ENCODE data around the gene RNF44. TPM values are rescaled to one million over a fixed set of nuclear protein-coding genes. Genes with fewer than 3 reads are reported as not detected.
A peak's percentile ranks its signal among the peaks of the same experiment; 100 is the strongest.

Gene RNF44
- total RNA-seq, 2 donors from 2014 or later, result 24.5 to 26.6 TPM

DNA sequence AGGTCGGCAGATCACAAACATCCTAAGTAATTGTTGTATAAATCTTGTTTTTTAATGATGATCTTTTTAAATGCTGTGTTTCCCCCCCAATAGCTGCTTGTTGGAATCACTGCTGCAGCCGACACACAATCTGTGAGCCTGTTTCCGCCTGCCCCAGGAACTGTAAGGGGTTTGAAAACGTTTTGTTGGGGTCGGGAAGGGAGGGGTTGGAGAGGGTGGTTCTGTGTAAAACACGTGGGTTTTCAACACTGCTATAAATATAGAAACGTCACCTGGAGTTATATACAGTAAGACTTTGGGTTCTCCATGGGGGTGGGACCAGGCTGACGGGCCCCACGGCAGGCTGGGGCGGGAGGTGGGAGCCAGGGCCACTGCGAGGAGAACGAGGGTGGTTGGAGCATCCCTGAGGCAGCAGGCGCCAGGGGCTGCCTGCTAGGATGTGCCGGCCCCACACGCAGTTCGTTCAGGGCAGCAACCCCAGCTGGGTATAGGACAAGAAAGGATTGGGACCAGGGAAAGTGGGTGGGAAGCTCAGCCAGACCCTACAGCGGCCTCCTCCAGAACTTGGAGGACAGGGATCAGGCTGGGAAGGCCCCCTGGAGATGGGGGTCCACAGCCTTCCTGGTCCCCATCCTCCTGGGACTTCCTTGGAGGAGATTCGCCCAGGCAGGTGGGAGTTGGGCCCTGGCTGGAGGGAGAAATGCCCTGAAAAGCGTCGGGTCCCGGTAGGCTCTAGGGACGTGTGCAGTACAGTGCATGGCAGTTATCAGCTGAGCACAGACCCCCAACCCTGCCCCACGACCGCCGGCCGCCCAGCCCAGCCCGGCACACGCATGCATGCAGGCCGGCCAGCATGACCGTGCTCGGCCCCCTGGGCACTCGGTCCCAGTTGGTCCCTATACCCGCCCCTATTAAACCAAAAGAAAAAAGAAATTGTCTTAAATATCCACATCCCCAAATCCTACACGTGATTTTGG, 9.7 kb downstream of the RNF44 start:
- ATAC-seq (no peak), DNase-seq (no peak)
- intact Hi-C loops (cut with DNase I), result loop anchor here in 1 of 2 donors (10.0 kb wide), 1 partner anchor 113 kb away; the partner anchor contains the start of gene CLTB

DNA sequence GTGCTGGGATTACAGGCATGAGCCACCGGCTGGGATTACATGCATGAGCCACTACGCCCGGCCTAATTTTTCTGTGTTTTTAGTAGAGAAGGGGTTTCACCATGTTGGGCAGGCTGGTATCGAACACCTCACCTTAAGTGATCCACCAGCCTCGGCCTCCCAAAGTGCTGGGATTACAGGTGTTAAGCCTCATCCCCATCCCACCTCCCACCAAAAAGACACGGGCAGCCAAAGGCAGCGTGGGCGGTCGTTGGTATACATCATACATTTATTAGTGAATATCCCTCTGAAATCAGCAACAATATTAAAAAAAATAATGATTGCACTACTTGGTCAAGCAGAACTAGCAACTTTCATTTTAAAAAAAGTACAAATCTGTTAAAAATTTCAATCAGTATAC, 10.7 kb downstream of the RNF44 start:
- no peak for ATAC-seq
- intact Hi-C loops (cut with DNase I), result loop anchor here in 1 of 2 donors (10.0 kb wide), 1 partner anchor 112 kb away; the partner anchor contains the start of gene CLTB
- DNase-seq, result no peak

DNA sequence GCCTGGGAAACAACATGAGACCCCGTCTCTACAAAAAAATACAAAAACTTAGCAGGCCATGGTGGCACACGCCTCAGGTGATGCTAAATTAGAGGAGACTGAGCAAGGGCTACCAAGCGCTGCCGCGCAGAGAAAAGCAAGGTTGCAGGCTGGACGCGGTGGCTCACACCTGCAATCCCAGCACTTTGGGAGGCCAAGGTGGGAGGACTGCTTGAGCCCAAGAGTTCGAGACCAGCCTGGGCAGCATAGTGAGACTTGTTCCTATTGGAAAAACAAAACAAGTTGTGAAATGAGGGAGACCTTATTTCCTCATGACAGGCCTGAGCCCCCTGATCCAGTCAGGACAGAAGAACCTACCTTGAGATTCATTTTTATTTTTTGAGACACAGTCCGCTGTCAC, 11.5 kb downstream of the RNF44 start:
- DNase-seq, result no peak
- intact Hi-C loops (cut with DNase I), result loop anchor here in 1 of 2 donors (10.0 kb wide), 1 partner anchor 111 kb away; the partner anchor contains the start of gene CLTB
- ATAC-seq, result no peak

DNA sequence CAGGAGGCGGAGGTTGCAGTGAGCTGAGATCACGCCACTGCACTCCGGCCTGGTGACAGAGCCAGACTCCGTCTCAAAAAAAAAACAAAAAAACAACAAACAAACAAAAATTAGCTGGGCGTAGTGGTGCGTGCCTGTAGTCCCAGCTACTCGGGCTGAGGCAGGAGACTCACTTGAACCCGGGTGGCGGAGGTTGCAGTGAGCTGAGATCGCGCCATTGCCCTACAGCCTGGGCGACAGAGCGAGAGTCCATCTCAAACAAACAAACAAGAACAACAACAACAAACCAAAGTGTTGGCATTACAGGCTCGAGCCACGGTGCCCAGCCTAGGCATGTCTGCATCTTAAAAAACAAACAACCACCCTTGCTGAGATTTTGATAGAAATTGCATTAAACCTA, 12.2 kb downstream of the RNF44 start:
- DNase-seq, result no peak
- ATAC-seq, result no peak
- intact Hi-C loops (cut with DNase I), result loop anchor here in 1 of 2 donors (10.0 kb wide), 1 partner anchor 110 kb away; the partner anchor contains the start of gene CLTB

DNA sequence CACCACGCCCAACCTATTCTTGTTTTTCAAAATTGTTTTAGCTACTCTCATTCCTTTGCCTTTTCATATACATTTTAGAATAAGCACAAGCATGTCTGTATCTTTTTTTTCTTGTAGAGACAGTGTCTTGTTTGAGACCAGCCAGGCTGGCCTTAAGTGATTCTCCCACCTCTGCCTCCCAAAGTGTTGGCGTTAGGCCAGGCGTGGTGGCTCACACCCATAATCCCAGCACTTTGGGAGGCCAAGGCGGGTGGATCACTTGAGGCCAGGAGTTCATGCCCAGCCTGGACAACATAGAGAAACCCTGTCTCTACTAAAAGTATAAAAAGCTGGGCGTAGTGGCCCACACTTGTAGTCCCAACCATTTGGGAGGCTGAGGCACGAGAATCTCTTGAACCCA, 13.1 kb downstream of the RNF44 start:
- ATAC-seq (no peak), DNase-seq (no peak)
- intact Hi-C loops (cut with DNase I), result loop anchor here in 1 of 2 donors (10.0 kb wide), 1 partner anchor 109 kb away; the partner anchor contains the start of gene CLTB

DNA sequence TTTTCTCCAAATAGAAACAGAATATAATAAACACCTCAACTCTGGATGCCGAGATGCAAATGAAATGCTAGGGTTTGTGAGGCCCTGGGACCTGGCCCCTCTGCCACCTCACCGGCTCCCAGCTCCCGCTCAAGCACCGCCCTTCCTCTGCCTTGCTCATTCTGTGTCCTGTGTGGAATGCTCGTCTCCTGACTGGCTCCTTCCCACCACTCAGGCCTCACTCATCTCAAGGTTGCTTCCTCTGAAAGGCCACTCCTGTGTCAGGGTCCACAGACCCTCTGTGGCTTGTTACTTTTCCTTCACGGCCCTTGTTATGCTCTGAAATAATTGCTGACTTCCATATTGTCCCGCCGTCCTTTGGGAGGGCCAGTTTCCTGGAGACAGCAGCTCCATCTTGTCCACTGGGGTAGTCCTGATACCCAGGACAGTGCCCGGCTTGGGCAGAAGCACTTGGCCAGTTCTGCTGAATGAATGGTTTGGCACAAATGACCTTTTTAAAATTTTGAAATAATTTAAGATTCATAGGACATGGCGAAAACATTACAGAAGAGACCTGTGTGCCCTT, 15.4 kb downstream of the RNF44 start:
- DNase-seq (no peak), ATAC-seq (no peak)
- intact Hi-C loops (cut with DNase I), result loop anchor here in 1 of 2 donors (10.0 kb wide), 1 partner anchor 107 kb away; the partner anchor contains the start of gene CLTB

DNA sequence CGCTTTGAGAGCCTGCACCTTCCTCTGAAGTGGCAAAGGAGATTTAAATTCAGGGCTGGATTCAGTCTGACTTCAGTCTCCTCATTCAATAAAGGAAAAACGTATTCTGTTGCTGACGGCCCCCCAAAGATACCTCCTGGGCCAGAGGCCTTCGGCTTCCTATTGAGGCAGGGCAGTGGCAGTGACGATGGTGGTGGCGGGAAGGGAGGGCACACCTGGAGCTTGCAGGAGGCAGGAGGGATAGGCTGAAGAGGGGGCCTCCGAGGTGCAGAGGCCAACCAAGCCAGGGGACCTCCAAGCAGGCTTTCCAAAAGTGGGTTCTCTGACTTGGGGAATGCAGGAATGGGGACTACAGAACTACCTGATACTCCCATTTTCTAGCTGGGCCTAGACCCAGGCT, 15.9 kb downstream of the RNF44 start:
- ATAC-seq (no peak), DNase-seq (no peak)
- intact Hi-C loops (cut with DNase I), result loop anchor here in 1 of 2 donors (10.0 kb wide), 1 partner anchor 106 kb away; the partner anchor contains the start of gene CLTB

DNA sequence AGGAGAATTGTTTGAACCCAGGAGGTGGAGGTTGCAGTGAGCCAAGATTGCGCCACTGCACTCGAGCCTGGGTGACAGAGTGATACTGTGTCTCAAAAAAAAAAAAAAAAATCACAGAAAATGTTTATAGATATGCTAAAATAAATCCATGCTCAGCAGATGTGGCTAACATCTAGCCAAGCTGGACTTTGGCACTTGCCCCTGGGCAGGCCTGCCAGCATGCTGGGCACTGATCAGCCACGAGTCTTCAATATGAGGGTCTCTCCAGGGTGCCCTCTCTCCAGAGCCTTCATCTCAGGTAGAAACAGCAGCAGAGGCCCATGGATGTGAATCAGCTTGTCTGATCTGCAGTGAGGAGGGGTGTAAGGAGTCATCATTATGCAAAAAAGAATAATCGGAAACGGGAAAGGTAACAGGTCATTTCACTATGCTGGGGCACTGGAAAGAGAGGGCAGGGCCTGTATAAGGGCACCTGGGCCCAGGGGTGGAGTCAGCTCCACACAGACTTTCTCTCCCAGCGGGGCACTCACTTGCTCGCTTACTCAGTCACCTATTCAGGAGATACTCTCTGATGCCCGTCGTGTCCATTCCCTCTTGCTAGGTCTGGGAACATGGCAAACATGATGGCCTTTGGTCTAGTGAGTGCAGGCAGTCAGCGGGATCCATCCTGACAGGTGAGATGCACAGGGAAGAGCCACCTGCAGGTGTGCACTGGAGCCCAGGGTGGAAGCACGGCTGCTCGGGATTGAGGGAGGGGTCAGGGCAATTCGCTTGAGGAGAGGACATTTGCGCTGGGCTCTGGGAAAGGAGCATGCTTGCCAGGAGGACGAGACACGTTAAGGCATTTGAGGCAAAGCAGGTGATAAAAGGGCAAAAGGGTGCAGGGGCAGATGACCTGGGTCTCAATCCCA, 17.1 kb downstream of the RNF44 start:
- intact Hi-C loops (cut with DNase I), result loop anchor here in 1 of 2 donors (10.0 kb wide), 1 partner anchor 105 kb away; the partner anchor contains the start of gene CLTB
- ATAC-seq, result no peak
- no peak for DNase-seq

DNA sequence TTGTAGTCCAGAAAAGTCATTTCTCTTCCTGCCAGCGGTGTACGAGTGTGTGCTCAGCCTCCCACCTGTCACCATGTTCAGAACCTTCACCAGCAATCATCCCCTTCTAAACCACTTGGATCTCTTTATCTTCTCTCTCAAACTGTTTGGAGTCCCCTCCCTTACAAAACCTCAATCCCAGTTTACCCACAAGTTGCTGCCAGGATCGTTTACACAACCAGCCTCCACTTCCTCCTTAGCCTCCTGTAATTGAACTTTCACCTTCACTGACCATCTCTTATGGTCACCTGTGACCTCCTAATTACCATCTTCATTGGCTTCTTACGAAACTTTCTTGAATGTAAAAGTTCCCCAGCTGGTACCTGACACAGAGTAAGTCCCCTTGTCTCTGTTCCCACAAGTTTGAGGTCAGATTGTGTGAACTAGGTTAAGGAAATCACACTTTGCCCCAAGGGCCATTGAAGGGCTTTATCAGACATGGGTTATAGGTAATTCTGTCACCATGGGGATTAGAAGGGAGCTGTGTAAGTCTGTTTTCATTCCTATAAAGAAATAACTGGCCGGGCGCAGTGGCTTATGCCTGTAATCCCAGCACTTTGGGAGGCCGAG, 20.0 kb downstream of the RNF44 start:
- no peak for DNase-seq
- intact Hi-C loops (cut with DNase I), result no loop called here
- no peak for ATAC-seq

DNA sequence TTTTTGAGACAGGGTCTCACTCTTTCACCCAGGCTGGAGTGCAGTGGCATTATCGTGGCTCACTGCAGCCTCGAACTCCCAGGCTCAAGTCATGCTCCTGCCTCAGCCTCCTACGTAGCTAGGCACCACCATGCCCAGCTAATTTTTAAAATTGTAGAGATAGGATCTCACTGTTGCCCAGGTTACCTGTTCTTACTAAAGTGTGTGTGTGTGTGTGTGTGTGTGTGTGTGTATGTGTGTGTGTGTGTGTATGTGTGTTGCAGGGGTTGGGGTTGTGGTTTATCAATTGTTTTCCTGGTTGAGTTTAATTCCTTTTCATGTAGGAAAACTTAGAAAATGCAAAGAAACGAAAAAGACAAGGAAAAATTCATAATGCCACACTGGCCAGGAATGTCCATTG, 21.8 kb downstream of the RNF44 start:
- intact Hi-C loops (cut with DNase I), result no loop called here

DNA sequence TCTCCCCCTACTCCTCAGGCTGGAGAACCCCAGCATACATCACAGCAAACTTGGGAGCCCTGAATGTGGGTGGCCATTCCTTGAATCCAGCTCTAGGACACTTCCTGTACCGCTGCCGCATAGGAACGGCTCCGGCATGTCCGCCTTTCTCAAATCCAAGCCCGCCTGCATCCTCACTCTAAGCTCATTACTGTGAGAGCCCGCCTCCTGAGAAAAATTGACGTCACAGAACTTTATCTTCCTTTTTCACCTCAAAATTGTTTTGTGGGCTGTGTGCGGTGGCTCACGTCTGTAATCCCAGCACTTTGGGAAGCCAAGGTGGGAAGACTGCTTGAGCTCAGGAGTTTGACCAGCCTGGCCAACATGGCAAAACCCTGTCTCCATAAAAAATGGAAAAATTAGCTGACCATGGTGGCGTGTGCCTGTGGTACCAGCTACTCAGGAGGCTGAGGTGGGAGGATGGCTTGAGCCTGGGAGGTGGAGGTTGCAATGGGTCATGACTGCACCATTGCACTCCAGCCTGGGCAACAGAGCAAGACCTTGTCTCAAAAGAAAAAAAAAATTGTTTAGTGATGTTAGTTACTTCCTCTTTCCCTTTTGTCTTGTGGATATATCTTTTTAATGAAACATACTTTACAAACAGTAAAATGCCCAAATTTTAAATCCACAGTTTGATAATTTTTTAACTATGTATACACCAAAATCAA, 22.8 kb downstream of the RNF44 start:
- ATAC-seq, result no peak
- intact Hi-C loops (cut with DNase I), result no loop called here
- DNase-seq, result no peak

More for the DNA sequence above, 21.8 kb downstream of the RNF44 start:
- DNase-seq (no peak), ATAC-seq (no peak)

DNA sequence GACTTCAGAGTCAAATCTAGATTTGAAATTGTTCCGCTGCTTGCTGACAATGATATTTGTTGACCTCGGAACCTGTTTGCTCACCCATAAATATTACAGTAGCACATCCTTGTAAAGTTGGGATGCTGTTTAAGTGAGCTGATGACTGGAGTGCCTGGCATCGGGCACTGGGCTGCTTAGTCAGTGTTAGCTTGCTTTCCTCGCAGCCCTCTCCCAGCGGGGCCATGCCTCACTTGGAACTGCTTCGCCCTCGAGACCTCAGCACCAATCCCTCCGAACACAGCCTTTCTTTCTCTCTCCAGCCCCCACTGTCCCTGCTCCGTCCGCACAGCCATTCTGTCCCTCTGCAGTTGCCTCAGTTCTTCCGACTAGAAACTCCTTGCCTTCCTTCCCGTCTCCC, 23.4 kb downstream of the RNF44 start:
- DNase-seq, result no peak
- ATAC-seq, result no peak
- intact Hi-C loops (cut with DNase I), result no loop called here

DNA sequence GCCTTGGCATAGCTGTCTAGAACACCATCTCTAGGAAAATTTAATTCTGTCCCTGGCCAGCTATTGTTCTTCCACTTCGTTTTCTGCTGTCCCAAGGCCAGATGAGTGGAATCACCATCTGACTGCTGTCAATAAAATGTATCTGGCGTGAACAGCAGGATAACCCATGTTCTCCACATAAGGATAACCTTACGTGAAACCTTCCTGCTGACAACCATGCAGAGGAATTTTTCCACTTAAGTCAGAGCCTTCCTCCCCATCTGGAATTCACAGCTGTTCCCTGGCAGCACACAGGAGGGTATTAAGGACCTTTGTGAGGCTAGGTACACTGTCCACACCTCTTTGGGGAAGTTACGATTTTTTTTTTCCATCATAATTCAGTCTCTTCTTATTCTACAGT, 28.6 kb downstream of the RNF44 start:
- ATAC-seq (no peak), DNase-seq (no peak)
- intact Hi-C loops (cut with DNase I), result no loop called here

DNA sequence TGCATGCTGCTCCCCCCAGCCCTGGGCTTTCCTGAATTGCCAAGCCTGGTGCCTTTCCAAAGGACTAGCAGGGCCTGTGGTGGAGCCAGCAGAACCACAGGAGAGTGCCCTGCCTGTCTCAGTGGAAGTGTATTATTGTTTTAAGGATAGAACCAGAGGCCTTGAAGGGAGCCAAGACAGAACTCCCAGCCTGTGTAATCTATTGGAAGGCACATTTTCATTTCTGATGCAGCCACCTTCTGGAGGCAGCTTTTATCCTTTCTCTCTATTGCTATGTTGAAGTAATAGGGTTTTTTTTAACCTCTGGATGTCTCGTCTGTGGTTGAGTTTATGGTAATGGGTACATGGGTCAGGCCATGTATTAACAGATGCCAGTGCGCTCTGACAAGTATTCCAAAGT, 29.3 kb downstream of the RNF44 start:
- DNase-seq, result no peak
- intact Hi-C loops (cut with DNase I), result no loop called here
- ATAC-seq, result no peak

DNA sequence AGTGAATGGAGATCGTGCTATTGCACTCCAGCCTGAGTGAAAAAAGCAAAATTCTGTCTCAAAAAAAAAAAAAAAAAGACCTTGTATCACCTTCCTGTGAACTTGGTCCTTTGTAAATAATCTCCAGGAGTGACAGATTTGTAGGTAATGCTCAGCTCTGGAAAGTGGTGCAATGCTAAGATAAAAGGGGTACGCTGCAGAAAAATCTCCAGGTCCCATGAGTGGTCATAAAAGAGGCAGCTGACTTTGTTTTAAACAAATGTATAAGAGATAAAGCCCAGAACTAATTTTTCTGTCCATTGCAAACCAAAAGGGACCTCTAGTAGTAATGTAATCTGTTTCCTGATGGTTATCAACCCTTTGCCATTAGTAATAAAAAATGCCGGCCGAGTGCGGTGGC, 33.7 kb downstream of the RNF44 start:
- DNase-seq (no peak), ATAC-seq (no peak)
- intact Hi-C loops (cut with DNase I), result no loop called here

DNA sequence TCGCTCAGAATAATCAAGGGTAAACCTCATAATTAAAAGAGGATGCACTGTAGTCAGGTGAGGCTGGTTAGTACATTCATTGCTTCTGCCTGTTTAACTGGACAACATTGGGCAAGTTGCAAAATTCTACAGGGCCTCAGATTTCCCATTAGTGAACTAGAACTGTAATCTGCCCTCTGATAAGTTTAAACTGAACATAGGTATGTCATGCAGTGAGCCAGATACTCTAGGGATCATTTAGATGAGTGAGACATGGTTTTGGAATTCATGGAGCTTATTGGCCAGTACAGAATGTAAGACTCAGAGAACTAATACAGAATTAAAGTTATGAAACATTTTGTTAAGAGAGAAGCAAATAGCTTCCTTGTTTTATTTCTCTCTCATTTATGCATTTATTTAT, 35.9 kb downstream of the RNF44 start:
- intact Hi-C loops (cut with DNase I), result no loop called here
- no peak for DNase-seq
- peak in 1 of 2 donors; percentile 54 for ATAC-seq

DNA sequence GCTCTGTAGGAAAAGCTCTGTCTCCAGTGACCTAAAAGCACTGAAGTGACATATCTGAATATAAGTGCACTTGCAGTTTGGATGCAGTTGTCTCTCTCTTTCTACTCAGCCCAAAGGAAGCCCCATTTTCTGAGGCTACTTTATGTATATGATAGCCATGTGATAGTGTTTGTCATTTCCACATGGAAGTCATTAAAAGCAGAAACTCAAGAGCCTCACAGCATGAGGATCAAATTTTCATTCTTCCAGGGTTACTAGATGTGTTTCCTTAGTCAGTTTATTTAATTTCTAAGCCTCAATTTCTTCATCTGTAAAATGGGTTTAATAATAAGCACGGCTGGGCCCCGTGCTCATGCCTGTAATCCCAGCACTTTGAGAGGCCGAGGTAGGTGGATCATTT, 36.7 kb downstream of the RNF44 start:
- intact Hi-C loops (cut with DNase I), result no loop called here
- ATAC-seq (no peak), DNase-seq (no peak)

DNA sequence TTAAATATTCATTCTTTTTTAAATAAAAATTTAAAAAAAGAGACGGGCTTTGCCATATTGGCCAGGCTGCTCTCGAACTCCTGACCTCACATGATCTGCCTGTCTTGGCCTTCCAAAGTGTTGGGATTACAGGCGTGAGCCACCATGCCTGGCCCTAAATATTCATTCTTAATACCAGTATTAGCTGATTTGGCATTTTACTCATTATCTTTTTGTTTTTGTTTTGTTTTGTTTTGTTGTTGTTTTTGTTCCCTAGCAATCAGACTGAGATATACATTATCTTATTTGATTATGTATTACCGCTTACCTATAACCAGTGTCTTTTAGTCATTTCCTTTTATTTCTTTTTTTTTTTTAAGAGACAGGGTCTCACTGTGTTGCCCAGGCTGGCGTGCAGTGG, 37.9 kb downstream of the RNF44 start:
- intact Hi-C loops (cut with DNase I), result no loop called here
- ATAC-seq (no peak), DNase-seq (no peak)

Measured in left cardiac atrium (tissue), 4 donors.